Endothelial cell of umbilical vein (primary cell): ENCODE data around the gene CCM2. TPM values are rescaled to one million over a fixed set of nuclear protein-coding genes. Genes with fewer than 3 reads are reported as not detected.

Experiments used
- BruUV-seq: library from RNA; stranded (reverse); fragments of 400-500 nt; replicated peaks from 2 replicates; lab custom pipeline; 2021; lab: Mats Ljungman, UMichigan
- CTCF ChIA-PET: fragments of 300-600, 350-600 bp; sonication (Branson Sonifier 250); formaldehyde crosslinking; loops from one replicate; lab custom pipeline; 2021; ENCODE audit warnings: antibody characterized with exemption, inconsistent platforms; lab: Charles Lee
- POLR2A ChIA-PET: fragments of 300-600, 350-600 bp; sonication (Branson Sonifier 250); formaldehyde crosslinking; loops from one replicate; lab custom pipeline; 2021; ENCODE audit warnings: antibody characterized with exemption, inconsistent platforms; lab: Charles Lee
- DNase-seq: peaks from one replicate; pipeline ENCODE4 v3.0.0-alpha.2; 2011; ENCODE audit warnings: low read depth, low spot score
- FAIRE-seq: peaks from 2 replicates; lab custom pipeline; 2011; peaks lifted over from hg19 to GRCh38; lab: Jason Lieb, UNC
- H2AFZ ChIP-seq: 2 replicates; pipeline ENCODE4 v1.6.0; 2012; ENCODE audit warnings: low read depth, low read length, control low read depth, inconsistent platforms
- H3K27ac ChIP-seq: 2 replicates; pipeline ENCODE4 v1.5.1; 2011; ENCODE audit warnings: low read depth, mild to moderate bottlenecking, control low read depth, low read length, moderate library complexity; ENCODE audit not compliant: insufficient read depth
- H3K27me3 ChIP-seq, 2 experiments: 2 replicates each; pipeline versions ENCODE4 v1.6.0 to v1.6.1; 2011; ENCODE audit warnings: low read length in 2 of 2, mixed read lengths in 1 of 2; ENCODE audit not compliant: control insufficient read depth in 2 of 2, insufficient read depth in 2 of 2
- H3K36me3 ChIP-seq, 2 experiments: 2 replicates in 1 of 2; 3 replicates in 1 of 2; pipeline ENCODE4 v1.5.1; 2011; ENCODE audit warnings: low read length in 2 of 2, mild to moderate bottlenecking in 1 of 2, moderate library complexity in 1 of 2; ENCODE audit not compliant: control insufficient read depth in 2 of 2, insufficient read depth in 2 of 2; ENCODE audit errors: extremely low read depth in 1 of 2
- H3K4me1 ChIP-seq: 3 replicates; pipeline ENCODE4 v1.5.1; 2011; ENCODE audit warnings: mild to moderate bottlenecking, low read length; ENCODE audit not compliant: control insufficient read depth, insufficient read depth; ENCODE audit errors: extremely low read depth
- H3K4me2 ChIP-seq: 2 replicates; pipeline ENCODE4 v1.6.1; 2011; ENCODE audit warnings: low read length, control low read depth, mixed read lengths; ENCODE audit not compliant: insufficient read depth
- H3K4me3 ChIP-seq, 3 experiments: fragments of 200-600 bp in 1 of 3; sonication (generic), shearing (Covaris generic) in 1 of 3; replicated peaks in 1 of 3; 2 replicates each; pipeline ENCODE4 v1.5.1; 2011 to 2016; ENCODE audit warnings: control low read depth in 3 of 3, low read length in 3 of 3, mild to moderate bottlenecking in 2 of 3, inconsistent platforms in 1 of 3, low read depth in 1 of 3, moderate library complexity in 1 of 3; ENCODE audit not compliant: insufficient read depth in 1 of 3
- H3K79me2 ChIP-seq: 2 replicates; pipeline ENCODE4 v1.6.0; 2012; ENCODE audit warnings: low read length, inconsistent platforms; ENCODE audit not compliant: control insufficient read depth, insufficient read depth
- H3K9ac ChIP-seq: replicated peaks from 2 replicates; pipeline ENCODE3; 2011; ENCODE audit warnings: low read length, control low read depth; ENCODE audit not compliant: insufficient read depth; ENCODE audit errors: extremely low read depth
- H3K9me1 ChIP-seq: replicated peaks from 3 replicates; pipeline ENCODE4 v1.6.0; 2011; ENCODE audit warnings: mild to moderate bottlenecking, low read length; ENCODE audit not compliant: control insufficient read depth, insufficient read depth; ENCODE audit errors: extremely low read depth
- H3K9me3 ChIP-seq: replicated peaks from 2 replicates; pipeline ENCODE4 v1.5.1; 2012; ENCODE audit warnings: low read length, inconsistent platforms; ENCODE audit not compliant: control insufficient read depth, insufficient read depth
- H4K20me1 ChIP-seq: replicated peaks from 2 replicates; pipeline ENCODE3; 2011; ENCODE audit warnings: mild to moderate bottlenecking, low read length; ENCODE audit not compliant: control insufficient read depth, insufficient read depth; ENCODE audit errors: extremely low read depth
- CTCF ChIP-seq, 2 donors: IDR thresholded peaks; 1 replicate in 1 of 2; 2 replicates in 1 of 2; pipeline ENCODE4 v1.5.1; 2011; ENCODE audit warnings: low read length in 2 of 2, mild to moderate bottlenecking in 2 of 2, moderate library complexity in 2 of 2, control low read depth in 1 of 2, inconsistent platforms in 1 of 2, low read depth in 1 of 2; ENCODE audit not compliant: insufficient read depth in 1 of 2; ENCODE audit errors: extremely low read depth in 1 of 2
- FOS ChIP-seq: IDR thresholded peaks from 2 replicates; pipeline ENCODE4 v1.6.1; 2011; ENCODE audit warnings: mild to moderate bottlenecking, low read length, moderate library complexity, borderline replicate concordance; ENCODE audit not compliant: insufficient read depth
- MAX ChIP-seq: IDR thresholded peaks from 2 replicates; pipeline ENCODE4 v1.6.1; 2011; ENCODE audit not compliant: insufficient read depth, insufficient read length
- MYC ChIP-seq: IDR thresholded peaks from one replicate; pipeline ENCODE4 v1.6.1; 2011; ENCODE audit warnings: mild to moderate bottlenecking, low read depth, low read length
- POLR2A ChIP-seq: IDR thresholded peaks from 2 replicates; pipeline ENCODE4 v1.6.1; 2012; ENCODE audit warnings: low read depth, mild to moderate bottlenecking, control low read depth, low read length
- POLR2AphosphoS5 ChIP-seq: IDR thresholded peaks from 2 replicates; pipeline ENCODE4 v1.6.1; 2012; ENCODE audit warnings: low read depth, mild to moderate bottlenecking, control low read depth, low read length, moderate library complexity; ENCODE audit not compliant: insufficient read depth
- dilution Hi-C: fragments of 300-500 bp; cut with MboI; formaldehyde crosslinking; loops from one replicate; pipeline ENCODE4 v1.15.0; 2019; ENCODE audit warnings: low sequenced_read_pairs; ENCODE audit not compliant: extremely low pct_ligation_motif_present
- intact Hi-C: fragments of 100-400 bp; cut with micrococcal nuclease; formaldehyde crosslinking; loops from one replicate; pipeline ENCODE4 v1.10.0; 2022
- polyA plus RNA-seq, 4 experiments: library from polyadenylated mRNA; depleted of rRNA in 3 of 4; stranded (reverse) in 3 of 4; unstranded in 1 of 4; fragments of >200 nt; gene quantifications; 2 replicates each; pipeline versions ENCODE4 v1.2.1 to v1.2.3, GENCODE V29; 2011 to 2012; ENCODE audit warnings: missing spikeins in 1 of 4
- total RNA-seq: library from RNA; stranded (reverse); gene quantifications from 2 replicates; pipeline ENCODE4 v1.2.3, GENCODE V29; 2021

The CCM2 gene
- total and polyA plus RNA-seq, 2 donors (not counting 3 experiments of a cell fraction or from before 2014, with no cell fraction given): 66.1 to 70.4 TPM

DNA sequence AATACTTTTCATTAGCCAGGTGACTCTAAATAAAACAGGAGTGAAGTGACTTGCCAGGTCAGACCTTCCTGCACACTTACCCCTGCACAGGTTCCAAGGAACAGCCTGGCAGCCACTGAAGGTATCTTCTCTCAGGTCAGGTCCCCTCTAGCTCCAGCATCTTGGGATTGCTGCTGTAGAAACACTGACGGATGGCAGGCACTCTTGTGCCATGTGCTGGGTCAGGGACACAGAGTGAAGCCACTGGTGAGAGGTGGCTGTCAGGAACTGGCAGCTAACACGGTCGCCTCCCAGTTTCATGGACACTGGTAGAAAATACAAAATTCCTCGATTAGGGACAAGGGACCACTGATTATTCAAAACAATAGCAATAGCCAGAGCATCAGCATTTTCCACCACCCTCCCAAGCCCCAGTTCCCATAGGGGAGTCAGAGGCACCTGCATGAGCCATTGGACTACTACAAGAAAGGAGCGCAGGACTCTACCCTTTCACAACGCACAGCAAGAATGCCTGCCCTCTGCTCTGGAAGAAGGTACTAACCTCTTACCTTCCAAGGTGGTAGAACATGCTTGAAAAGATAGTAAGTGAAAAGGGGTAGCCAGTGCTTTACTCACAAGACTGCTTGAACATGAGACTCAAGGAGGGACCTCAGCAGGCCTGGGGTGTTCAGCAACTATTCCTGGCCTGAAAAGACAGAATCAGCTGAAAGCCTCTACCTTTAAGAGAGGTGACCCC lies 16.1 kb upstream of the CCM2 start:
- BruUV-seq: no TSS peak
- ChIA-PET POLR2A (interaction anchor here (1.1 kb wide), 1 partner anchor 10 kb away, joined by 4 read pairs; no protein-coding TSS in a partner anchor), CTCF (interaction anchor here (1.1 to 2.7 kb wide), 2 partner anchors 10 kb away, joined by 7 to 28 read pairs; no protein-coding TSS in a partner anchor)
- Histone ChIP-seq H3K9me3 (no peaks in the 10 kb centered on the region), H3K79me2 (peaks cover 30% of the 10 kb centered on the region), H3K27ac (no peak overlapping the region), H3K4me3 (peak overlapping the region in 1 of 3 experiments; percentile 81), H2AFZ (no peak overlapping the region), H3K36me3 (peaks cover 14 to 21% of the 10 kb centered on the region in 2 experiments), H3K9me1 (no peaks in the 10 kb centered on the region), H3K9ac (no peak overlapping the region), H3K4me1 (peaks cover 16% of the 10 kb centered on the region), H3K27me3 (no peaks in the 10 kb centered on the region), H4K20me1 (no peaks in the 10 kb centered on the region), H3K4me2 (peak overlapping the region; percentile 77)
- dilution Hi-C loops: no loop called here
- intact Hi-C loops: no loop called here
- DNase-seq (no peak), FAIRE-seq (no peak)
- TF ChIP-seq POLR2AphosphoS5 (no peak), MYC (no peak), POLR2A (no peak), CTCF (IDR thresholded peaks at IDR 0.05; ENCODE audit: extremely low read depth in 1 of 2, insufficient read depth in 1 of 2, low read depth in 1 of 2, low read length in 2 of 2) (no peak), FOS (no peak), MAX (no peak)
